ENCODE measurements around the gene UBE2M.

The UBE2M gene

GRCh38 chr19:58572818-58573657, 14.6 kb upstream of the UBE2M start, which contains the start of gene MZF1:
MZF1 (minus strand) TSS chr19:58573335; CDS start chr19:58571389, 1,946 bp downstream.
- H3K4me3 ChIP-seq (replicated peaks; ENCODE audit: low read depth, low read length) = peak within 1 kb of the TSS; percentile 66
- TF ChIP-seq CTCF (IDR thresholded peaks at IDR 0.05; ENCODE audit: low read depth, low read length, missing control alignments) = no peak
- DNase-seq (ENCODE audit: extremely low read depth, low read depth) = peak; percentile 100

GRCh38 chr19:58572026-58572817, 13.8 kb upstream of the UBE2M start:
- no peak for DNase-seq (ENCODE audit: extremely low read depth, low read depth)
- TF ChIP-seq CTCF (IDR thresholded peaks at IDR 0.05; ENCODE audit: low read depth, low read length, missing control alignments) = no peak
- H3K4me3 ChIP-seq (replicated peaks; ENCODE audit: low read depth, low read length) = peak overlapping the region; percentile 66

GRCh38 chr19:58571575-58571947, 13.2 kb upstream of the UBE2M start:
- H3K4me3 ChIP-seq (replicated peaks; ENCODE audit: low read depth, low read length) = no peak overlapping the region
- no peak for DNase-seq (ENCODE audit: extremely low read depth, low read depth)
- TF ChIP-seq CTCF (IDR thresholded peaks at IDR 0.05; ENCODE audit: low read depth, low read length, missing control alignments) = no peak

GRCh38 chr19:58570770-58571574, 12.6 kb upstream of the UBE2M start:
- TF ChIP-seq CTCF (IDR thresholded peaks at IDR 0.05; ENCODE audit: low read depth, low read length, missing control alignments) = no peak
- DNase-seq (ENCODE audit: extremely low read depth, low read depth) = no peak
- H3K4me3 ChIP-seq (replicated peaks; ENCODE audit: low read depth, low read length) = no peak overlapping the region

GRCh38 chr19:58569943-58570670, 11.7 kb upstream of the UBE2M start:
- H3K4me3 ChIP-seq (replicated peaks; ENCODE audit: low read depth, low read length) = no peak overlapping the region
- no peak for TF ChIP-seq CTCF (IDR thresholded peaks at IDR 0.05; ENCODE audit: low read depth, low read length, missing control alignments)

More at GRCh38 chr19:58569943-58570670, 11.7 kb upstream of the UBE2M start:
- no peak for DNase-seq (ENCODE audit: extremely low read depth, low read depth)

Data from HFF-Myc (cell line).